ENCODE measurements around the gene AOPEP.
A peak's percentile ranks its signal among the peaks of the same experiment; 100 is the strongest.

AOPEP gene

GRCh38 chr9:94928691-94929368, 202.3 kb downstream of the AOPEP start:
- TF ChIP-seq CTCF (IDR thresholded peaks at IDR 0.05), result no peak
- Histone ChIP-seq H3K4me1 (peaks cover 0 to 58% (median 14%) of the 10 kb centered on the region in 4 donors), H3K27me3 (no peaks in the 10 kb centered on the region), H3K4me3 (no peak overlapping the region), H3K36me3 (no peaks in the 10 kb centered on the region), H3K27ac (no peak overlapping the region), H3K9me3 (no peaks in the 10 kb centered on the region)
- intact Hi-C loops (cut with DNase I; ENCODE audit: low total_unique reads), result no loop called here
- no peak for DNase-seq

GRCh38 chr9:94929369-94929756, 202.9 kb downstream of the AOPEP start:
- Histone ChIP-seq H3K4me3 (no peak overlapping the region), H3K9me3 (no peaks in the 10 kb centered on the region), H3K27me3 (no peaks in the 10 kb centered on the region), H3K4me1 (peaks cover 0 to 54% (median 13%) of the 10 kb centered on the region in 4 donors), H3K27ac (no peak overlapping the region), H3K36me3 (no peaks in the 10 kb centered on the region)
- DNase-seq, result peak in 1 of 2 donors; percentile 47
- intact Hi-C loops (cut with DNase I; ENCODE audit: low total_unique reads), result no loop called here
- TF ChIP-seq CTCF (IDR thresholded peaks at IDR 0.05), result no peak

GRCh38 chr9:94931036-94931633, 204.6 kb downstream of the AOPEP start:
- no peak for TF ChIP-seq CTCF (IDR thresholded peaks at IDR 0.05)
- H3K36me3 ChIP-seq, result no peaks in the 10 kb centered on the region
- H3K4me3 ChIP-seq, result no peak overlapping the region
- H3K4me1 ChIP-seq, result peaks cover 0 to 51% (median 9%) of the 10 kb centered on the region in 4 donors
- no peaks in the 10 kb centered on the region for H3K9me3 ChIP-seq
- no peaks in the 10 kb centered on the region for H3K27me3 ChIP-seq
- intact Hi-C loops (cut with DNase I; ENCODE audit: low total_unique reads), result no loop called here
- DNase-seq, result no peak
- H3K27ac ChIP-seq, result peak overlapping the region; percentile 16 to 54

- Histone ChIP-seq H3K36me3 (no peaks in the 10 kb centered on the region), H3K27me3 (no peaks in the 10 kb centered on the region), H3K27ac (peak overlapping the region; percentile 16 to 54), H3K4me1 (peaks cover 0 to 51% (median 7%) of the 10 kb centered on the region in 4 donors), H3K9me3 (no peaks in the 10 kb centered on the region), H3K4me3 (no peak overlapping the region)
- intact Hi-C loops (cut with DNase I; ENCODE audit: low total_unique reads), result no loop called here
- no peak for TF ChIP-seq CTCF (IDR thresholded peaks at IDR 0.05)
- no peak for DNase-seq
These were observed 205.2 kb downstream of the AOPEP start for GRCh38 chr9:94931740-94932139.

GRCh38 chr9:94932652-94933510, 206.4 kb downstream of the AOPEP start:
- H3K4me1 ChIP-seq, result peaks cover 0 to 56% (median 14%) of the 10 kb centered on the region in 4 donors
- intact Hi-C loops (cut with DNase I; ENCODE audit: low total_unique reads), result no loop called here
- no peak overlapping the region for H3K4me3 ChIP-seq
- H3K27me3 ChIP-seq, result no peaks in the 10 kb centered on the region
- H3K36me3 ChIP-seq, result no peaks in the 10 kb centered on the region
- peak overlapping the region; percentile 24 to 54 for H3K27ac ChIP-seq
- H3K9me3 ChIP-seq, result no peaks in the 10 kb centered on the region
- no peak for TF ChIP-seq CTCF (IDR thresholded peaks at IDR 0.05)
- DNase-seq, result no peak

Measured in tibial artery (tissue), 4 donors.